GM12872 (cell line): ENCODE data around the gene LPO.

ENCODE experiments used
- TF ChIP-seq, protein P1 (sequence below): IDR thresholded peaks from 3 replicates; pipeline ENCODE4 v1.5.1; 2011; ENCODE audit warnings: low read depth, mild to moderate bottlenecking, low read length, moderate library complexity; ENCODE audit not compliant: insufficient read depth

Gene LPO

DNA sequence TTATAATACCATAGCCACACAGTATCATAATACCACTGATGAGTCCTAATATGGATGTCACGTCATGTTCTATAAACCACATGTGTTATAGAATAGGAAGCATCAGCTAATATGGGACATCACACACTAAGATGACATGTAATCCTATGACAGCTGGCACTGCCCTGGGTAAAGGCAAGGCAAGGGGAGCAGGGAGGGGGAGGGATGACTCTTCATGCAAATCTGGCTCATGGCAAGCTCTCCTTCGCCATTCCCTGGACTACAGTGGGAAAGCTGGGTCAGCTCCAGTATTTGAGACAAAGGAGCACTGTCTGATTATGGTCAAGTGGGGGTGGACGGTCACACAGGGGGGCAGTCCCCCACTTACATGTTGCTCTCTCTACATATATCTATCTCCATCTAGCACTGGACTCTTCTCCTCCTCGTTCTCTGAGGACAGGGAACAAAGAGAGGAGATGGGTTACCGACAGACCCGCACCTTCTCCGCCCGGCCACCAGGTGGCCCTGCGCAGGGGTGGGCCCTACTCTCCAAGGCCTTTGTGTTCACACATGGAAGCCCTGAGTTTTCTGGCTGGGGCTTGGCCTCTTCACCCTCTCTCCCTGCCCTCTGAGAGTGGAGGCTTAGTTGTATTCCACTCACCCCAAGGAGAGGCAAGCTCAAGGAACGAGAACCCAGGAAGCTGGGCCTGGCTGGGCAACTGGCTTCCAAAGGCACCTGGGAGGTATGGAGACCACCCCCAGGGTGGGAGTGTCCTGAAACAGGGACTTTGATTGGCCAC, 65.8 kb downstream of the LPO start:
- TF ChIP-seq, protein P1, sequence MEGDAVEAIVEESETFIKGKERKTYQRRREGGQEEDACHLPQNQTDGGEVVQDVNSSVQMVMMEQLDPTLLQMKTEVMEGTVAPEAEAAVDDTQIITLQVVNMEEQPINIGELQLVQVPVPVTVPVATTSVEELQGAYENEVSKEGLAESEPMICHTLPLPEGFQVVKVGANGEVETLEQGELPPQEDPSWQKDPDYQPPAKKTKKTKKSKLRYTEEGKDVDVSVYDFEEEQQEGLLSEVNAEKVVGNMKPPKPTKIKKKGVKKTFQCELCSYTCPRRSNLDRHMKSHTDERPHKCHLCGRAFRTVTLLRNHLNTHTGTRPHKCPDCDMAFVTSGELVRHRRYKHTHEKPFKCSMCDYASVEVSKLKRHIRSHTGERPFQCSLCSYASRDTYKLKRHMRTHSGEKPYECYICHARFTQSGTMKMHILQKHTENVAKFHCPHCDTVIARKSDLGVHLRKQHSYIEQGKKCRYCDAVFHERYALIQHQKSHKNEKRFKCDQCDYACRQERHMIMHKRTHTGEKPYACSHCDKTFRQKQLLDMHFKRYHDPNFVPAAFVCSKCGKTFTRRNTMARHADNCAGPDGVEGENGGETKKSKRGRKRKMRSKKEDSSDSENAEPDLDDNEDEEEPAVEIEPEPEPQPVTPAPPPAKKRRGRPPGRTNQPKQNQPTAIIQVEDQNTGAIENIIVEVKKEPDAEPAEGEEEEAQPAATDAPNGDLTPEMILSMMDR = peak; percentile 97

DNA sequence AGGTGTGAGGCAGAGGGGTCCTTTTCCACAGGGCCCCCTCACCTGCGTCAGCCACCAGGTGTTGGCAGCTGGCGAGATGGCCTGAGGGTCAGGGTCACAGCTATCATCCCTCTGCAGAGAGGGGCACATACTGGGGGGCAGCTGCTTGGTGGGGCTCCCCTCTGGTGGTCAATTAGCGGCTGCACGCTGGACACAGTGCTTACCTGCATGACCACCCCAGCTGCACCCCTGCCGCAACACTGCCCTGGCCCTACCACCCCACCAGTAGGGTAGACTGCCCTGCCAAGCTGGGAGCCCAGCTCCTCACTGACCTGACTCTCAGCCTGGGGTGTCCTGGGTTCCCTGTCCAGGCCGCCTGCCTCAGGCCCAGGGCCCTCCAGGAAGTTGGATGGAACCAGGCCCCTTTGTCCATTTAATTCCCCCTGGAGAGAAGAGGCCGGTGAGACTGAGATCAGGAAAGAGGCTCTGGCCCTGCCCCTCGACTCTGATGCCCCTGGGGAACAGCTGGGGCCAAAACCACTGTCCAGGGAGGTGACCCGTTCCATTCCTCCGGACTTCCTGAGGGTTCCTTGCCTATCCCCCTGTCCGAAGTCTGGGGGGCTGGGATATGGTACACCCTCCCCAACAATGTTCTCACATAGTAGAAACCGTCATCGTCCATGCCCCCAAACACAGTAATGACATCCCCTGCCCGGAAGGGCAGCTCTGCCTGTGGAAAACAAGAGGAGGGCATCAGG, 66.5 kb downstream of the LPO start:
- TF ChIP-seq, protein P1 = no peak

DNA sequence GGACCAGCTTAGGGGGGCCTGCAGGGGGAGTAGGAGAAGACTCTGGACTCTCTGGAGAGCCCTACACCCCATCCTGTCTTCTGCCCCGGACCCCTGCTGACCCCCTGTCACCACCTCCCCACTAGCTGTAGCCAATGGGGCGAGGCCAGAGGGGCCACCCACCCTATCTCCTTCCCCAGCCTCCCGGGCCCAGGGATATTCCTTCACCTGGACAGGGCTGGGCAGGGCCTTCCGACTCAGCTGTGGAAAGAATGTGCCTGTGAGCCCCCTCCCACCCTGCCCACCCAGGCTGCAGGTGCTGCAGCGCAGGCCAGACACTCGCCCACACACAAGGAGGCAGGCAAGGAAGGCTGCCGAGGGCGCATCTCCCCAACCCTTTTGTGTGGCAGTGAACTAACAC, 67.2 kb downstream of the LPO start:
- TF ChIP-seq, protein P1 = no peak

DNA sequence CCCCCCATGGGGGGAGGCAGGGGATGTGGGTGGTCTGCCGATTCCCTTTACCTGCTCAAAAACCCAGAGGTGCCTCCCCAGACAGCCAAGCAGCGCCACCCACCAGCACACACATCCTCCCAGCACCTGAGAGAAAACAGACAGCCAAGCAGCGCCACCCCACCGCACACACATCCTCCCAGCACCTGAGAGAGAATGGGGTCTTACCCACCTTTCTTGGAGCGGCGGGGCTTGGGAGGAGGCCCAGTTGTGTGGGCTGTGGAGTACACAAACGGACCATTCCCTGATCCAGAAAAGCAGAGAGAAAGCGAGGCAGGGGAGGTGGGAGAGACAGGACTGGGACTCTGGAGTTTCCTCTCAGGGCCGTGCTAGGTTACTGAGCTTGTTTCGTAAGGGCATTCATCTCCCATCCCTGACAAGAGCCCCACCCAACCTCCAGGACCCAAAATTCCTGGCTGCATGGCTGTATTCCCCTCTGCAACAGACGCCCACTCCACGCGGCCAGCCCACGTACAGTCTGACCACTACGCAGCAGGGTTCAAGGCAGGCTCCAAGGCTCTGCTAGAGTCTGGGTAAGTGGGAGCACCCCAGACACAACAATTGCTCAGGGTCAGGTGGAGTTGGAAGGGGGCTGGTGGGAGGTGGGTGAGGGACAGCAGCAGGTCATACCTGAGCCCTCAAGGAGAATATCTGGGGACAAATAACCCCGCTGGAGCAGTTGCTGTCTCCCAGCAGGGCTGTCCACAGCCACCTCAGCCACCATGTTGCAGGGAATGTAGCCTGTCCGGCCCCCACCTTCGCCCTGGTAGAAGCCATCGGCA, 68.0 kb downstream of the LPO start:
- TF ChIP-seq, protein P1 = no peak

DNA sequence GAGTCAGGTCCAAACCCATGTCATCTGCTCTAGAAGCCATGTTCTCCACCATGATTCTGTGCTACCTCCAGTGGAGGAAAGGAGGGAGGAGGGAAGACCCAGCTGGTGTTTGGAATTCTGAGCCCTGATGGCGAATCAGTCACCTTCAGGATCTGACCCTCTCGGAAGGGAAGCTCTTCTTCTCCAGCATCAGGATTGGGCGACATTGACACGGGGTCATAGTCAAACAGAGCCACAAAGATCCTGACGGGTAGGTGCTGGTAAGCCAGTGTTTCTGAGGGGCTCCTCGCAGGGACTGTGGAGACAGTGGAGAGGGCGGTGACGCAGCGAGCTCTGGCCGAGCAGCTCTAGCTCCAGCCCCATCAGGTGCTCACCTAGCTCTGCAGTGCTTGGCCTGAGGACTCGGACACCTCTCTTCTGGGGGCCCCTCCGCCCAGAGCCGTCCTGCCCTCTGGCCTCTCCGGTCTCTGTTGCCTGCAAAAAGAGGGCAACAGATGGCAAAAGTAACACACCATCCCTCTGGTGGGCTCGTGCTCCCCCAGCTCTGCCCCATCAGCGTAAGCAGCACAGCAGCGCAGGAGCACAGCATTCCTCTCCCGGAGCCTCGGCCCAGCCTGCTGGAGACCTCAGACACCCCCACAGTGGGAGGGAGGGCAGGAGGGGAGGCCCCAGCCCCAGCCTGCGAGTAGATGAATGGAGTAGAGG, 69.2 kb downstream of the LPO start:
- TF ChIP-seq, protein P1 = no peak

DNA sequence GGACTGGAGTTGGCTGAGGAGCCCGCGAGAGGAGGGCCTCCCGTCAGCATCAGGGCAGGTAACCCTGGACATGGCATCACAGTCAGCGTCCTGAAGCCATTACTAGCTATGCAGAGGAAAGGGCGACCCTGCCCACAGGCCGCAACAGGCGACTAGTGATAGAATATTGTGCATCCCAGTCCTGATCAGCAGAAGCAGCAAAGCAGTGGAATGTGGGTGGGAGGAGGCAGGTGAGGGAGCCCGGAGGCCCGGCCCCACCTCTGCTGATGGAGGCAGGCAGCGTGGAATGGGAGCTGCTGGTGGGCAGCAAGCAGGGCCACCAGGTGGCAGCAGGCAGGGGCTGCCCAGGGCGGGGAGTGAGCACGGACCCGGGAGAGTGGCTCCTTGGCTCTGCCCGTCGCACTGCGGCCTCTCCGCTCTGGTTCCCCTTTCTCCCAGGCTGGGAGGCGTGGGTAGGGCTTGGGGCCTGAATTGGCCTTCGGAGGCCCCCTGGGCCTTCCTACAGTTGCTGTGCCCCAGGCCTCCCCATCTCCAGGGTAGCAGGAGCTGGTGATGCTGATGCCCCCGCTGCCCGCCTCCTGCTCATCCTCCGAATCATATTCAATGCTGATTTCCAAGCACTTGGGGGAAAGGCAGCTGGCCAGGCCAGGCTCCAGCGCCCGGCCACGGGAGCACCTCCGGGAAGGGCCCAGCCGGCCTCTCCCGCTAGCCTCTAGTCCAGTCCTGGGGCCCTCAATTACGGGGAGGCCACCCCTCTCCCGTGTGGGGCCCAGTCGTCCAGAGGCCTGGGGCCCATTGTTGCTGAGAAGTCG, 70.0 kb downstream of the LPO start:
- TF ChIP-seq, protein P1 = peak; percentile 29; the same call in 1 of the 3 replicates
